ENCODE results near the gene TBCB.

GRCh38 chr19:36149673-36150406 lies 34.6 kb downstream of the TBCB start:
- TF ChIP-seq CTCF (IDR thresholded peaks at IDR 0.05 in 4 of 5, conservative IDR thresholded peaks at IDR 0.05 in 1 of 5) (no peak), POLR2A (IDR thresholded peaks at IDR 0.05) (no peak)
